Measurements from ENCODE around the gene CLTB.
"Not testable (repeated sequence)": the region's sequence is repeated elsewhere in the genome, so short reads cannot be mapped to it uniquely, and the experiment has no call there.

Gene CLTB, protein sequence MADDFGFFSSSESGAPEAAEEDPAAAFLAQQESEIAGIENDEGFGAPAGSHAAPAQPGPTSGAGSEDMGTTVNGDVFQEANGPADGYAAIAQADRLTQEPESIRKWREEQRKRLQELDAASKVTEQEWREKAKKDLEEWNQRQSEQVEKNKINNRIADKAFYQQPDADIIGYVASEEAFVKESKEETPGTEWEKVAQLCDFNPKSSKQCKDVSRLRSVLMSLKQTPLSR

DNA sequence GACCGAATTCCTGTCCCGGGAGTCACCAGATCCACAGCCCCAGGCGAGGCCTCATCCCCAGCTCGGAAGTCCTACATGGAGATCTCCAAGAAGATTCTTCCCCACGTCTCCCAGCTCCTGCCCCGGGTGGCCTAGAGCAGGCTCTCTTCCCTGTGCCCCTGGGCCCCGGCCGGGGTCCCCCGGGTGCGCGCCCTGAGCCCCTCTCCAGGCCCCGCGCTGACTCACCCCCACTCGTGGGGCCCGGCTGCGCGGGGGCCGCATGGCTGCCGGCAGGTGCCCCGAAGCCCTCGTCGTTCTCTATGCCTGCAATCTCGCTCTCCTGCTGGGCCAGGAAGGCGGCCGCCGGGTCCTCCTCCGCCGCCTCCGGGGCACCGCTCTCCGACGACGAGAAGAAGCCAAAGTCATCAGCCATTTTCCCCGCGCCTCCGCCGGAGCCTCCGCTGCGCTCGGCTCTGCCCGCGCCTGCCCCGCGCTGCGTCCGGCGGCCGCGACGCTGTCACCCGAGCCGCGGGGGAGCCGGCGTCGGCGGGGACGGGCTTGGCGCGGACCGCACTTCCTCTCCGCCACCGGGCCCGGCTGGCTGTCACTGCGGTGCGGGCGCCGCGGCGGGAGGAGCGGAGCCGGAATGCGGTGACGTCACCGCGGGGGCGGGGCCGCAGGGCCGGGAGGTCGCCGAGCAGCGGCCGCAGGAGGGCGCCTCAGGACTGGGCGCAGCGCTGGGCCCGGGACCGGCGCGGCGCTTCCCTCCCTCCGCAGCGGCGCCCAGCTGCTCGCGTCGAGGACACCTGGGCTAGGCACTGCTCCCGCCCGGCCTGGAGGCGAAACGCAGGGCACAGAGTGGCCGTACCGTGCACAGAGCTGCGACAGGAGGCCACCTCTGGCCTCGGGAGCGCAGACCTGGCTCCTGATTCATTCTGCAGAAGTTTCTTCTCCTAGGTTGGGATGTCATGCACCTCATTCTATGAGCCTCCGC lies at the start of gene CLTB:
Gene CLTB (minus strand): TSS at position 588 of the 973 bp plus-strand sequence. CDS start 176 bp downstream, at position 412.
- peak; percentile 93 for DNase-seq

DNA sequence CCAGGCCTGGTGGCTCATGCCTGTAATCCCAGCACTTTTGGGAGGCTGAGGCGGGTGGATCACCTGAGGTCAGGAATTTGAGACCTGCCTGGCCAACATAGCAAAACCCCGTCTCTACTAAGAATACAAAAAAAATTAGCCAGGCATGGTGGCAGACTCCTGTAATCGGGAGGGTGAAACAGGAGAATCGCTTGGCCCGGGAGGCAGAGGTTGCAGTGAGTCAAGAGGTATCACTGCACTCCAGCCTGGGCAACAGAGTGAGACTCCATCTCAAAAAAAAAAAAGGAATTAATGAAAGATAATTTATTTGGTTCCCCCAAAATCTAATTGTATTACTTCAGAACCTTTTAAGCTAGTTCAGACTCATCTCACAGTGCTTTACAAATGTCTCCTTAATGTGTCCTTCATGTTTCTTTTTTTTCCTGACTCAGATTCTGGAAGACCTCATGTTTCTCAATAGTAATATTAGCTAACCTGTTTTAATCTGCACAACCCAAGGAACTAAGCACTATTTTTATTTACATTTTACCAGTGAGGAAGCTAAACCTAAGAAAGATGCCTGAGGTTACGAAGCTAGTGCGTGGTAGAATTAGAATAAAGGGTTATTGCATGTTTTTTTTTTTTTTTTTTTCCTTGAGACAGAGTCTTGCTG lies 46.9 kb upstream of the CLTB start:
- DNase-seq: no peak

DNA sequence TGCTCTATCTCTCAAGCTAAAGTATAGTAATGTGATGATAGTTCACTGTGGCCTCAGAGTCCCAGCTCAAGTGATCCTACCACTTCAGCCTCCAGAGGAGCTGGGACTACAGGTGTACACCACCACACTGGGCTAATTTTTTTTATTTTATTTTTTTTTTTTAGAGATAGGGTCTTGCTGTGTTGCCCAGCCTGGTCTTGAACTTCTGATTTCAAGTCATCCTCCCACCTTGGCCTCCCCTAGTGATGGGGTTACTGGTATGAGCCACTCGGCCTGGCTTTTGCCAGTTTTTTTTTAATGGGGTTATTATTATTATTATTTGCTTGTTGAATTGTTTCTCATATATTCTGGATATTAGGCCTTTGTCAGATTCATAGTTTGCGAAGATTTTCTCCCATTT lies 45.0 kb upstream of the CLTB start:
- no peak for DNase-seq

DNA sequence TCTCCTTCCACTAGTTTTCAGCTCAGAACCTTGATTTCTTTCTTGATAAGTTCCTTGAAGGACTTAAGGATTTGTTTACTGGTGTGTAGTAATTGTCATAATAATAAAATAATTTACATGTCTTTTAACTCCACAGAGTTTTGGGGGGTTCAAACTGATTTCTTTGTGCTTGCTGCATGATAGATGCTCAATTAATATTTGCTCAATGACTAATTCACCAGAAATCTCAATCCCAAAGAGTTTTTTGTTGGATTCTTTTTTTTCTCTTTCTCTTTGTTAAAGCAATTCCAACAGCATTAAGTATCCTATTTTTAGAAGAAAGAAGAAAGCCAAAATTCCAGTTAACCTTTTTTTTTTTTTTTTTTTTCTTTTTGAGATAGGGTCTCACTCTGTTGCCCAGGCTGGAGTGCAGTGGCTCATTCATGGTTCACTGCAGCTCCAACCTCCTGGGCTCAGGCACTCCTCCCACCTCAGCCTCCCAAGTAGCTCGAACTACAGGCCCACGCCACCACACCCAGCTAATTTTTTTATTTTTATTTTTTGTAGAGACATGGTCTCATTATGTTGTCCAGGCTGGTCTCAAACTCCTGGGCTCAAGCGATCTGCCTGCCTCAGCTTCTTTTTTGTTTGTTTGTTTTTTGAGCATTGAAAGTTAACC lies 42.7 kb upstream of the CLTB start:
- DNase-seq: no peak

DNA sequence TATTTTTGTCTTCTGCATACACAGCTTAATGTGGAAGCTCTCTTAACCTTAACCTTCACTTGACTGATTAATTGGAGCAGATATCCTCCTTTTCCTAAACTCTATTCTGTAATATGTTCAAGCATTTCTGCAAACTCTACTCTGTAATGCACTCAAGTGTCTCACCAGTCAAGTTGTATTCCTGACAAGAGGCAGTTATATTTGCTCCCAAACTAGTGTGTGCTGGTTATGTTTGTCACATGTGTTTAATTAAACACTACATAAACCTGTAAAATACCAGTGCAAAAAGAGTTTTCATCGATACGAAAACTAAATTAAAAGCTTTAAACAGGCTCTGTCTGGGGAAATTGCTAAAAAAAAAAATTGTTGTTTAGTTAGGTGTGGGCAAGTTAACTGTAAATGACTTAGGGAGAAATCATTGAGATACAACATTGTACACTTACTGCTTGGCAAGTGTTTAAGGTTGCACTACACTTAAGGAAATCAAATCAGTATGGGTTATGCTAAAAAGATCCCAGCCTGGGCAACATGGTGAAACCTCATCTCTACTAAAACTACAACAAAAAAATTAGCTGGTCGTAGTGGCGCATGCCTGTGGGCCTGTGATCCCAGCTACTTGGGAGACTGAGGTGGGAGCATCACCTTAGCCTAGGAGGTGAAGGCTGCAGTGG lies 38.5 kb upstream of the CLTB start:
- DNase-seq: no peak

DNA sequence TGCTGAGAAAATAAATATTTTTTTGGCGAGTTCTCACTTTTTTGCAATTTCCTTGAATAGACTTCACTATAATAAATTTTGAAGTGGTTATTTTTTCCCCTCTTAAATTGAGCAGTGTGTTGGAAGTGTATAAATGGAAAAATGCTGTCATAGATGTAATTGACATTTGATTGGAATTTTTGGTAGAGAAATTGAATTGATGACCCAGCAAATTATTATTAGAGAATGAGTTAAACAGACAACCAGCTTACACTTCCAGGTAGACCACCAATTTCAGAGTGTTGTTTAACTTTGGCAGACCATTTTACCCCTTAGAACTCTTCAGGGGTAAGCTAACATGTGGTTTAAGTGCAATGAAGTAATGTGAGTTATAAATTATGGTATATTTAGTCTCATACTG lies 33.7 kb upstream of the CLTB start:
- no peak for DNase-seq

DNA sequence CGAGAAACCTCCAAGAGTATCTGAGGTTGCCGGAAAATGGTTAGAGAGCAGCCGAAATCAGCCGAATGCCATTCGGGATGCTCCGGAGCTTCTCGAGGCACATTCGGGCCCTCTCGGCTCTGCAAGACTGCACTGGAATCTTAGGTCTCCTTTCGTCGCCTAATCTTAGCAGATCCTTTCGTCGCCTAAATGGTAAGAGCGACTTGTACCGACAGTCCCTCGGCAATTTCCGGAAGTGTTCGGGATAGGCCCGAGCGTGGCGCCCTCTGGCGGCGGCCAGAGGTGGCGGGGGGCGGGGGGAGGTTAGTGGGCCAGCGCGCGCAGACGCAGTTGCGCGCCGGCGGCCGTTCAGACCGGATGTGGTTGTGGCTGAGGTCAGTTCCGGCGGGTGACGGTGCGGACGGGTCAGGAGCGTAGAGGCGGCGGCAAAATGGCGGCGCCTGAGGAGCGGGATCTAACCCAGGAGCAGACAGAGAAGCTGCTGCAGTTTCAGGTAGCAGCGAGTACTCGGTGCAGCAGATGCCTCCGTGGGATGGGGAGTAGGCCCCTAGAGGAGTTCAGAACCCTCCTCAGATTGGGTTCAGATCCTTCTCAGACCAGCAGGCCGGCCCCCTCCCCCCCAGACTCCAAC lies 31.8 kb upstream of the CLTB start, which contains the start of gene FAF2:
Gene FAF2 (plus strand): TSS at position 408 of the 631 bp plus-strand sequence. CDS start 23 bp downstream, at position 431.
- peak; percentile 99 for DNase-seq

DNA sequence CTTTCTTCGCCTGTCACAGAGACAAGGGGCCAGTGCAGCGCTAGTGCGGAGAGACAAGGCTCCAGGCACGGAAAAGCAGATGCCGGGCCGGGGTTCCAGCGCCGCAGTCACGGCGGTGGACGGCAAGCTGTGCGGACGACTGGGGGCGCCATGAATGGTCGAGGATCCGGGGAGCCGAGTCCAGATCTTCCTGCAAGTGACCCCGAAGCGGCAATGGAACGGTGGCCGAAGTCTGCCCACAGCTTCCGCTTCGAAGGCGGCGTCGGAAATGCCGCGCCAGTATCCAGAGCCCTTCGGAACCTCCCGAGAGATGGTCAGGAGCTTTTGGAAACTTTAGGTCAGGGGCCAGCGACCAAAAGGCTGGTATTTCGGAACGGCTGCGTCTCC lies 31.2 kb upstream of the CLTB start:
- DNase-seq: no peak

DNA sequence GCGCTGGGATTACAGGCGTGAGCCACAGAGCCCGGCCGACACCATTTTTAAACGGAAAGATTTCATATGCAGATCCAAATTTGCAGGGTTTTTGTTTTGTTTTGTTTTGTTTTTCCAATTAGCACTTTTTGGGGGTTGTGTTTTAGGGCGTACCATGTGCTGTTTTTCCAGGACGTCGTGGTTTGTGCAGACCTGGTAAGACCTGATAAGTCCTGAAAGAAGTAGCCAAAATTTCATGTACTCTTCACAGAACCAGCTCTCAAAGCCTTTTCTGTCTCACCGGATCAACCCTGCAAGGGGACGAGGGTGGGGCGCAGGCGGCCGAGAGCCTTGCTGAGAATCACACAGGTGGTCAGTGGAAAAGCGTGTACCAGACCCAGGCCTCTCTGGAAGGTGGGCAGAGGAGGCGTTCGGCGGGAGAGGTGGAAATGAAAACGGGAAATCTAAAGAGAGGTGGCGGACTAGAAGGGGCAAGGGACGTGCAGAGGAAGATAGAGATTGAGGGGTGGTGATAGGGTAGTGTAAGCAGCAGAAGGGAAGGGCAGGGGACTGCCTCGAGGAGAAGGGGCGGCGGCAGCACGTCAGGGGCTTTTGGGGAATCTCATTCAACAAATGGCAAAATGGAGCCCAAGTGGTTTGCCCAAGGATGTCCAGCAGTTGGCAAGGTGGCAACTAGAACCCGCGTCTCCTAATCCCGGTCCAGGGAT lies 30.7 kb upstream of the CLTB start:
- DNase-seq: no peak

DNA sequence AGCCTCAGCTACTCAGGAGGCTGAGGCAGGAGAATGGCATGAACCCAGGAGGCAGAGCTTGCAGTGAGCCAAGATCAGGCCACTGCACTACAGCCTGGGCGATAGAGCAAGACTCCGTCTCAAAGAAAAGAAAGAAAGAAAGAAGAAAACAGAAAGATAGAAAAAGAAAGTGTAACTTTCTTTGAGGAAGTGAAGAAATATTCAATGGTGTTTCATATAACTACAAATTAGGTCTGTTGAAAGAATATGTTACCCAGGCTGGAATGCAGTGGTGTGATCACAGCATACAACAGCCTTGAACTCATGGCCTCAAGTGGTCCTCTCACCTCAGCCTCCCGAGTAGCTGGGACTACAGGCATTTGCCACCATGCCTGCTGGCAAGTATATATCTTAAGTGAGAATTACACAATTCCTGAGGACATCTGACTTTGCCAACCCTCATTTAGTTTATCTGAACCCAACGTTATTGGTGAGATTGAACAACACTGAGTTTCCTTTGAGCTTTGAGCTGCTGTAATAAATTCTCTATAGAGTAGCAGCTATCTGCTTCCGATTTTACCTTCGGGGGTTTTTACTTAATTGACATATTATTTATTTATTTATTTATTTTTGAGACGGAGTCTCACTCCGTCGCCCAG lies 29.8 kb upstream of the CLTB start:
- no peak for DNase-seq

DNA sequence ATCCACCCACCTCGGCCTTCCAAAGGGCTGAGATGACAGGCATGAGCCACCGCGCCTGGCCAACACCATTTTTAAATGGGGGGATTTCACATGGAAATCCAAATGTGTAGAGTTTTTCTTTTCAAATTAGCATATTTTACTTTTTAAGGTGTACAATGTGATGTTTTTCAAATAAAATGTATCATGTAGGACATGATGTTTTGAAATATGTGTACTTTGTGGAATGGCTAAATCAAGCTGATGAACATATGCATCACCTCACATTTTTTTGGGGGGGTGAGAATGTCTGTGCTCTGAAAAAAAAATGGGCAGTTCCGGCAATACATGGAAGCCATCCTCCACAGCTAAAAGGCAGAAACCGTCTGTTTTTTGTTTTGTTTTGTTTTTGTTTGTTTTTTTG lies 28.4 kb upstream of the CLTB start:
- no peak for DNase-seq

DNA sequence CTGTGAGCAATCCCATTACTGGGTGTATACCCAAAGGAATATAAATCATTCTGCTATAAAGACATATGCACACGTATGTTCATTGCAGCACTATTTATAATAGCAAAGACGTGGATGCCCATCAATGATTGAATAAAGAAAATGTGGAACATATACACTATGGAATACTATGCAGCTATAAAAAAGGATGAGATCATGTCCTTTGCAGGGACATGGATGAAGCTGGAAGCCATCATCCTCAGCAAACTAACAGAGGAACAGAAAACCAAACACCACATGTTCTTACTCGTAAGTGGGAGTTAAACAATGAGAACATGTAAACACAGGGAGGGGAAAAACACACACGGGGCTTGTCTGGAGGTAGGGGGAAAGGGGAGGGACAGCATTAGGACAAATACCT lies 26.6 kb upstream of the CLTB start:
- DNase-seq: not testable (repeated sequence)

DNA sequence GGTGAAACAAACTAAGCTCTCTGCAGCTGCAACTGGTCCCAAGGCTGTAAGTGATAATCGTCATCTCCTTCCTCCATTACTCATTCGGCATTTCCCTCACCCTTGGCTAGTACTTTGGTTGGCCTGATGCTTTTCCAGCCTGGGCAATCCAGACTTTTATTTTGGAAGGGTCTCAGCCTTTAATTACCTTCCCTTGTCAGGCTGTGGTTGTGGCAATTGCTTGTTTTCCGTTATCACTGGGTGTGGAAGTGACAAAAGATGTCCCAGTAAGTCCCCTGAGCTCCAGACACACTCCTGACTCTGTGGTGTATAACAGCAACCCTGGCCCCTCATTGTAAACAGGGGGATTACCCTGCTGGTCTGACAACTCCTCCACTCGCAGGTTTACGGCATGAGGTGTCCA lies 25.6 kb upstream of the CLTB start:
- no peak for DNase-seq

DNA sequence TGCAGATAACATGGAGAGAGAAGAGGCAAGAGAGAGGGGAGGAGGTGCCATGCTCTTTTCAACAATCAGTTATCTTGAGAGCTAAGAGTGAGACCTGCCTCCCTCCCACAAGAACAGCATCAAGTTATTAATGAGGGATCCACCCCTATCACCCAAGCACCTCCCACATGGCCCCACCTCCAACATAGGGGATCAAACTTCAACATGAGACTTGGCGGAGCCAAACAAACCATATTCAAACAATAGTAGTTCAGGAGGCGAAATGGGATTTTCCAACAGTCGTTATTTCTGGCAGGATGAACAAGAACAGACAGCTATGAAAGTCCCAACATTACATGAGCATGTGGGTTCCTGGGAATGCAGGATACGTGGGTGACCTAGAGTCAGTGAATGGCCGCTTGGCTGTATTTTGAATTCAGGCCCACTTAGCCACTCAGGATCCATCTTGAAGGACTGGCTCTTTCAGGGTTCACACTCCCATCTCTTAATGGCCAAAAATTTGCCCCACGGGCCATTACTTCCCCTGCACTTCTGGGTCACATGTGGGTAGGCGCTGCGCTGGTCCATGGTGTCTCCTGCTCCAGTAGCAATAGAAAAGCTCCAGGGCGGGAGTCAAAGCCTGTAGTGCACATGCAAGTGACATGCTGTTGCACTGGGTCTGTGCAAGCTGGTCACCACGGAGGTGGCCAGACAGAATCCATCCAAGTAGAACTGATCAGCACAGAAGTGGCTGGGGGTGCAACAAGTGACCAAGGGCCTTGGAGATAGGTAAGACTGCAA lies 24.8 kb upstream of the CLTB start:
- no peak for DNase-seq

DNA sequence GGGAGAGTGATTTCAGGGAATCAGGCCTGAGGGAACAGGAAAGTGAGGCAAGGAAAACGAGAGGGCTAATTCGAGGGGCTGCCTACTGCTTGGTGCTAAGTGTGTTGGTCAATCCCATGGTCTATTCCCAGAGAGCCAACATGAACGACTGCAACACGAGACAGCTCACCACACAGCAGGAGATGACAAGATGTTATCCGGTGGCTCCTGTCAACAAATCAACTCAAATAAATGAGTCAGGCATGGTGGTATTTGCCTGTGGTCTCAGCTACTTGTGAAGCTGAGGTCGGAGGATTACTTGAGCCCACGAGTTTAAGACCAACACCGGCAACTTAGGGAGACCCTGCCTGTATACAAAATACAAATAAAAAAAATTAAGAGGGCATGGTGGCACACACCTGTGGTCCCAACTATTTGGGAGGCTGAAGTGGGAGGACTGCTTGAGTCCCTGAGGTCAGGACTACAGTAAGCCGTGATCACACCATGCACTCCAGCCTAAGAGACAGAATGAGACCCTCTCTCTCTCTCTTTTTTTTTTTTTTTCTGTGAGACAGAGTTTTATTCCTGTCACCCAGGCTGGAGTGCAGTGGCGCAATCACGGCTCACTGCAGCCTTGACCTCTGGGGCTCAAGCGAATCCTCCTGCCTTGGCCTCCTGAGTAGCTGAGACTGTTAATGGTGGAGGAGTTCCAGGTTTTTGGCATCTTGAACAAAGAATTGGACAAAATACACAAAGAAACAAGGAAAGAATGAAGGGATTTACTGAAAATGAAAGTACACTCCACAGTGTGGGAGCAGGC lies 22.8 kb upstream of the CLTB start:
- no peak for DNase-seq

DNA sequence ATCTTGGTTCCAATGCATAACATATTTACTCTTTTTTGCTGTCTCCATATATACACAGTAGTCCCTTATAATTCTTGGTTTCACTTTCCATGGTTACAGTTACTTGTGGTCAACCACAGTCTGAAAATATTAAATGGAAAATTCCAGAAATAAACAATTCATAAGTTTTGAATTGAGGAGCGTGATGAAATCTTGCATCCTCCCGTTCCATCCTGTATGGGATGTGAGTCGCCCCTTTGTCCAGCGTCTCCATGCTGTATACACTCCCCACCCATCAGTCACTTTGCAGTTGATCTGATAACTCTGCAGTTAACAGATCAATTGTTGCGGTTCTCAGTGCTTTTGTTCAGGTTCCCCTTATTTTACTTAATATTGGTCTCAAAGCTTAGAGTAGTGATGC lies 20.3 kb upstream of the CLTB start:
- peak; percentile 50 for DNase-seq

DNA sequence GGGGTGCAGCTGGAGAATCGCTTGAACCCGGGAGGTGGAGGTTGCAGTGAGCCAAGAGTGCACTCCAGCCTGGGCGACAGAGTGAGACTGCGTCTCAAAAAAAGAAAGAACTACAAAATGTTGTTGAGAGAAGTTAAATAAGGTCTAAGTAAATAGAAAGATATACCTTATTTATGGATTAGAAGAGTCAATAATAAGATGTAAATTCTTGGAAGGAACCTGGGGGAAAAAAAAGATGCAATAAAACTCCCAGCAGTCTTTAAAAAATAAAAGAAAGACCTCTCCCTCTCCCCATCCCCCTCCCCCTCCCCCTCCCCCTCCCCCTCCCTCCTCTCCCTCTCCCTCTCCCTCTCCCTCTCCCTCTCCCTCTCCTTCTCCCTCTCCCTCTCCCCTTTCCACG lies 16.4 kb upstream of the CLTB start:
- DNase-seq: no peak

DNA sequence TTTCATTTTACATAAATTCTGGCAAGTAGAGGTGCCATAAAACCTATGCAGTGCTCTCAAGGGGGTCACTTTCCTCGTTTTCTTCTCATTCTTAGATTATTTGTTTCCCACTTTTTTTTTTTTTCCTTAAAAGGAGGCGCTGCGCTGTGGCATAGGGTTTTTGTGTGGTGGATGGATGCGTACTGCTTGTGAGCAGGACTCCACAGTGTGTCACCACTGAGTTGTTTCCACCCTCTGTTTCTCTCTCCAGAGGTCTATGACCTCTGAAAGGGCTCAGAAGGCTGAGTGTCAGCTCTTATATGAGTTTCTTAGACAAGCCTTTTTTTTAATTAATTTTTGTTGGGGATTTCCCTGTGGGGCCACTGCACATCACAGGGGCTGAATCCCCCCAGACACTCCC lies 13.6 kb upstream of the CLTB start:
- no peak for DNase-seq

DNA sequence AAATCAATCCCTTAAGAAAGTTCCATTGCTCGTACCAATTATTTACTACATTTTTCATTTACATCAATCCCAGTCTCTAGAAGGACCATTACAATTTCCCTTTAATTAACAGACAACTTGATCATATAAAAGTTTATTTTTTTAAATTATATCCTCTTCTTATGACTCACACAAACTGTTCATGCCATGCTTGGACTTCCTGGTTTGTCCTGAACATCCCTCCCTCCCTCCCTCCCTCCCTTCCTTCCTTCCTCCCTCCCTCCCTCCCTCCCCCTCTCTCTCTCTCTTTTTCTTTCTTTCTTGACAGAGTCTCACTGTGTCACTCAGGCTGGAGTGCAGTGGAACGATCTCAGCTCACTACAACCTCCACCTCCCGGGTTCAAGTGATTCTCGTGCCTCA lies 11.6 kb upstream of the CLTB start:
- no peak for DNase-seq

All from activated CD4-positive, alpha-beta T cell treated with anti-CD3 and anti-CD28 coated beads, Interleukin-2, Interleukin-6, amounts not matched to agents 100 ng/mL and 50 ng/mL, durations not matched to agents 16 hours and 8 hours (primary cell).